Measurements from ENCODE around the gene ZAP70.

Gene ZAP70

GRCh38 chr2:97714950-97715652 is 1.7 kb downstream of the ZAP70 start:
- H3K27ac ChIP-seq, result no peak overlapping the region
- no peak for TF ChIP-seq CTCF (IDR thresholded peaks at IDR 0.05)
- no peak for TF ChIP-seq ZFX (IDR thresholded peaks at IDR 0.05; ENCODE audit: borderline replicate concordance)

- H3K27ac ChIP-seq, result no peak overlapping the region
These were observed 2.7 kb downstream of the ZAP70 start for GRCh38 chr2:97715951-97716694.

GRCh38 chr2:97716695-97717612 is 3.6 kb downstream of the ZAP70 start:
- no peak overlapping the region for H3K27ac ChIP-seq

More at GRCh38 chr2:97715951-97716694, 2.7 kb downstream of the ZAP70 start:
- no peak for TF ChIP-seq CTCF (IDR thresholded peaks at IDR 0.05)
- TF ChIP-seq ZFX (IDR thresholded peaks at IDR 0.05; ENCODE audit: borderline replicate concordance), result no peak

DNA sequence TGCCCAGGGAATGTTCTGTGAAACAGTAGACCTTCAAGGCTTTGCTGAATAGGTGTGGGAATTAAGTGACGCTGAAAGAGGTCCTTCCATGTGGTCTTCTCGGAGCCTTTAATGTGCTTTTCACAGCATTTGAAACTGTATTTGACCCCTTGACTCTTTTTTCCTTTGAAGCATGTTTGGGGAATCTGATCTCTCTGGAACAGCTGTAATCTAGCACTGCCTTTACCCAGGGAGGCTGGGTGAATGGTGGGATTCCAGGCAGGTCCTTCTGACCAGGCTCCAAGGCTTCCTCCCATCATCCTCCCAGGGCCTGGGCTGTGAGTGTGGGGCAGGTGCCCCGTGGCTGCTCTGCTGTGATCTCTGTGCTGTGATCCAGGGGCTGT is 4.2 kb downstream of the ZAP70 start:
- H3K27ac ChIP-seq, result no peak overlapping the region

More at GRCh38 chr2:97716695-97717612, 3.6 kb downstream of the ZAP70 start:
- TF ChIP-seq ZFX (IDR thresholded peaks at IDR 0.05; ENCODE audit: borderline replicate concordance) (no peak), CTCF (IDR thresholded peaks at IDR 0.05) (no peak)

DNA sequence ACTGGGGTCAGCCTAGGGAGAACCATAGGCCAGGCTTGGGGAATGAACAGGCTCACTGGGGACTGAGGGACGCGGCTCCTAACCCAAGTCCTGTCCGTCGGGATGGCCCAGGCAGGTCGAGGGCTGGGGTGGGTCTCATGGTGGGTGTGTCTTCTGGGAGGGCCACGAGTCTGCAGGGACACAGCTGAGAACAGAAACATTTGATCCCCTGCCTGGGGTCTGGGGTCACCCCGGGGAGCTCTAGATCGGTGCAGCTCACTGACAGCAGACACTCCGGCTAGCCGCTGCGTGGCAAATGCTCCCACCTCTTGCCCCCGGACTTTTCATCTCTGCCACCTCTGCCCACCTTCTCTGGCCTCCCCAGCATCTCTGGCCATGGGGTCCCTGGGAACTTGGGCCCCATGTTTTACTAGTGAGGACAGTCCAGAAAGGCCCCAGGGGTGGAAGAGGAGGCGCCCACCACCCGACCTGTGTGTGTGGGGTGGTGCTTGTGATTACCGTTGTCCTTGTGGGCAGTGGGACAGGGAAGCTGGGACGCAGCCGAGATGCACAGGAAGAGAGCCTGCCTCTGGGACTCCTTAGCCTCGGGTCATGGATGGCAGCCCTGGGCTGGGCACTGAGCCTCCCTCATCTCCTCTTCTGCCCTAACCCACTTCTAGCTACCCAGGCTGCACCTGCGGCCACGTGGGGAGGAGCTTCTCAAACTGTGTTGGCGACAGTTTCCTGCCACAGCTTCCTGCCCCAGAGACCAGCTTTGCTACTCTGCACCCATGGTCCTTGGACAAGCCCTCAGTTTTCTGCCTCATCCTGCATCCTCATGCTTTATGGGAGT is 4.9 kb downstream of the ZAP70 start:
- TF ChIP-seq CTCF (IDR thresholded peaks at IDR 0.05) (no peak), ZFX (IDR thresholded peaks at IDR 0.05; ENCODE audit: borderline replicate concordance) (no peak)
- no peak overlapping the region for H3K27ac ChIP-seq

More for the DNA sequence above, 4.2 kb downstream of the ZAP70 start:
- TF ChIP-seq CTCF (IDR thresholded peaks at IDR 0.05) (no peak), ZFX (IDR thresholded peaks at IDR 0.05; ENCODE audit: borderline replicate concordance) (no peak)

DNA sequence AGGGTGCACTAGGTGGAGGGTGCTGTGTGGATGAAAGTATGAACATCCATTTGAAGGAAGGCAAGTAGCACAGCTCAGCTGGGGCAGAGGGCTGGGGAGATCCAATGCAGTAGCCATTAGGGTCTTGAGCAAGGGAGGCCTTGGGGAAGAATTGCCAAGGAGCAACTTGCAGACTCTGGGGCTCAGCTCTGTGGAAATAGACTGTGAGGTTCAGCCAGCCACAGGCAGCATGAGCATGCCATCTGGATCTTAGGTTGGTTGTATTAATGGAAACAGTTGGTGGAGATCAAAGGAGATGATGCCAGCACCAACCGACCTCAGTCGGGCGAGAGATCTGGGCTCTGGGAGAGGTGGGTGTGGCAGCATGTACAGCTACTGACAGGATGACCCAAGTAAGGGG is 5.6 kb downstream of the ZAP70 start:
- no peak overlapping the region for H3K27ac ChIP-seq
- no peak for TF ChIP-seq CTCF (IDR thresholded peaks at IDR 0.05)
- no peak for TF ChIP-seq ZFX (IDR thresholded peaks at IDR 0.05; ENCODE audit: borderline replicate concordance)

All from 22Rv1 (cell line).